Vagina (tissue), 2 donors: ENCODE results near the gene GPR85. TPM values are rescaled to one million over a fixed set of nuclear protein-coding genes. Genes with fewer than 3 reads are reported as not detected.

Source experiments
- DNase-seq, 2 donors: peaks; one replicate each; pipeline ENCODE4 v3.0.0-alpha.2; 2017; ENCODE audit errors: extremely low spot score in 2 of 2
- H3K27ac ChIP-seq: fragments of 200-600 bp; sonication (generic); one replicate; pipeline ENCODE4 v1.5.1; 2019
- H3K27me3 ChIP-seq: fragments of 200-600 bp; sonication (generic); one replicate; pipeline ENCODE4 v1.5.1; 2019
- H3K36me3 ChIP-seq, 2 donors: fragments of 200-600 bp; sonication (generic); one replicate each; pipeline ENCODE4 v1.5.1; 2017 to 2019
- H3K4me1 ChIP-seq: fragments of 200-600 bp; sonication (generic); one replicate; pipeline ENCODE4 v1.5.1; 2019
- H3K4me3 ChIP-seq, 2 donors: fragments of 200-600 bp; sonication (generic); 1 replicate in 1 of 2; 2 replicates in 1 of 2; pipeline ENCODE4 v1.5.1; 2016 to 2019
- H3K9me3 ChIP-seq: fragments of 200-600 bp; sonication (generic); one replicate; pipeline ENCODE4 v1.5.1; 2019
- POLR2A ChIP-seq, 2 donors: fragments of 450-650 bp; IDR thresholded peaks; one replicate each; pipeline ENCODE4 v1.6.1; 2017; ENCODE audit warnings: antibody characterized with exemption in 2 of 2, mild to moderate bottlenecking in 2 of 2, moderate library complexity in 2 of 2
- POLR2AphosphoS5 ChIP-seq, 2 donors: sonication (generic); formaldehyde crosslinking; IDR thresholded peaks; one replicate each; pipeline ENCODE4 v1.9.0; 2017; ENCODE audit warnings: antibody characterized with exemption in 2 of 2, mild to moderate bottlenecking in 2 of 2, low read depth in 1 of 2; ENCODE audit not compliant: insufficient read depth in 1 of 2
- intact Hi-C: fragments of 100-400 bp; cut with DNase I; formaldehyde crosslinking; loops from one replicate; pipeline ENCODE4 v1.15.1; 2023
- total RNA-seq: library from RNA; depleted of rRNA; stranded (reverse); fragments of >200 nt; gene quantifications from one replicate; pipeline ENCODE4 v1.2.3, GENCODE V29; 2016
- TF ChIP-seq, protein P1 (sequence below), 3 experiments: fragments of 450-650 bp in 2 of 3; fragments of 200-600 bp in 1 of 3; sonication (generic) in 1 of 3; IDR thresholded peaks; one replicate each; pipeline ENCODE4 v1.5.1; 2017 to 2019; ENCODE audit warnings: antibody characterized with exemption in 3 of 3, mild to moderate bottlenecking in 2 of 3, moderate library complexity in 2 of 3

GPR85 gene
- total RNA-seq, 1 donor from 2014 or later = not detected

DNA sequence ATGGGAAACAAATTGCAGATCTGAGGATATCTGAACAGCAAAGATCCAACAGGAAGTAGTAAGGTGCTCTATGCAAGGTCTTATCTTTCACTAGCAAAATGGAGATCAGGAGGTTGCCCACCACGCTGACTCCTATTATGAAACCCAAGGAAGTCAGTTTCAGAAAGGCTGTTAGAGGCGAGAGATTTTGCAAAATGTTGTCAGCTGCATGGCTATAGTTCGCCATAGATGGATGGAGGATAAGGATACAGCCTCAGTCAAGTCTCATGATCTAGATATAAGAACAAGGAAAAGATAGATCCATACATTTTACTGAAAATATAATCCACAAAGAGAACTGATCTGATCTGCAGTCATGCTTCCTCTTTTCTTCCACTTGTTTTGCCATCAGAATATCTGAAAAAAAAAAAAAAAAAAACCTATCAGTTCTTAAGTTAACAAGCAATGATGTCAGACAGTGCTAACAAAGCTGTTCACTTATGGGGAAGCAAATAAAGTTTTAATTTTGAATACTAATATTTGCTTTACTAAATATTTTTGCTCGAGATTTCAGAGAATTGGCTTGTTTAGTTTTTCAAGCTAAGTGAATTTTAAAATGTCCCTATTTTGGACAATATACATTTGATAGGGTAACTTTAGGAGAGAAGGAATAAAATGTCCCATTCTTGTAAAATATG is 2.0 kb downstream of the GPR85 start:
- TF ChIP-seq POLR2AphosphoS5 (IDR thresholded peaks at IDR 0.05; ENCODE audit: insufficient read depth in 1 of 2, low read depth in 1 of 2) (no peak), POLR2A (IDR thresholded peaks at IDR 0.05) (no peak)
- TF ChIP-seq, protein P1, sequence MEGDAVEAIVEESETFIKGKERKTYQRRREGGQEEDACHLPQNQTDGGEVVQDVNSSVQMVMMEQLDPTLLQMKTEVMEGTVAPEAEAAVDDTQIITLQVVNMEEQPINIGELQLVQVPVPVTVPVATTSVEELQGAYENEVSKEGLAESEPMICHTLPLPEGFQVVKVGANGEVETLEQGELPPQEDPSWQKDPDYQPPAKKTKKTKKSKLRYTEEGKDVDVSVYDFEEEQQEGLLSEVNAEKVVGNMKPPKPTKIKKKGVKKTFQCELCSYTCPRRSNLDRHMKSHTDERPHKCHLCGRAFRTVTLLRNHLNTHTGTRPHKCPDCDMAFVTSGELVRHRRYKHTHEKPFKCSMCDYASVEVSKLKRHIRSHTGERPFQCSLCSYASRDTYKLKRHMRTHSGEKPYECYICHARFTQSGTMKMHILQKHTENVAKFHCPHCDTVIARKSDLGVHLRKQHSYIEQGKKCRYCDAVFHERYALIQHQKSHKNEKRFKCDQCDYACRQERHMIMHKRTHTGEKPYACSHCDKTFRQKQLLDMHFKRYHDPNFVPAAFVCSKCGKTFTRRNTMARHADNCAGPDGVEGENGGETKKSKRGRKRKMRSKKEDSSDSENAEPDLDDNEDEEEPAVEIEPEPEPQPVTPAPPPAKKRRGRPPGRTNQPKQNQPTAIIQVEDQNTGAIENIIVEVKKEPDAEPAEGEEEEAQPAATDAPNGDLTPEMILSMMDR (IDR thresholded peaks at IDR 0.05) = no peak
- H3K9me3 ChIP-seq = no peaks in the 10 kb centered on the region
- intact Hi-C loops = no loop called here

DNA sequence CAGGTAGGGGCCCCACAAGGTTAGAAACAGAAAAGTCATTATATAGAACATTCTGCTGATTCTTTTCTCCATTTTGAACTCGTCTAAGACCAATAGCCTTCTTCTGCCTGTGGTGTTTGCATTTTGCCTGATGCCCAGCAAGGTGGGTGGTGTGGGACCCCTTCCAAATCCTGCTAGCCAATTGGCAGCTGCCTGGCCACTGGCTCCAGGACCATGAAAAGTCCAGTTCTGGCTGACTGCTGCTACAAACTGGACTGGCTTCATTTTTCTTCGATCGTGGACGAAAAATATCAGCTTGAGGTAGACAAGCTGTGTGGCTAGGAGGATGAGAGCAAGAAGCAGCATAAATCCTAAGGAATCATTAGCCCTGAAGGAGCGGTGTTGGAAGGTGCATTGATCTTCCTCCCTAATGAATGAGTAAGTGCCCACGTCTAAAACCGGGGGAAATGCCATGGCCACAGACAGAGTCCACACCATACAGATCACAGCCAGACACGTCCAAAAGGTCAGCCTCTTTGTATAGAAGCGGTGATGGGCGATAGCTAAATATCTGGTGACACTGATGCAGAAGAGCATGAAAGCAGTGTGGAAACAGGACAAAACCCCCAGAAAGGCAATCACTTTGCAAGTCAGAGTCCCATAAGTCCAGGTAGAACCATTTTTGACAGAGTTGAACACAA is 2.7 kb downstream of the GPR85 start:
- Histone ChIP-seq H3K4me3 (no peak overlapping the region), H3K36me3 (no peaks in the 10 kb centered on the region), H3K27me3 (no peaks in the 10 kb centered on the region), H3K9me3 (no peaks in the 10 kb centered on the region), H3K27ac (no peak overlapping the region), H3K4me1 (no peaks in the 10 kb centered on the region)
- intact Hi-C loops = no loop called here
- no peak for DNase-seq
- TF ChIP-seq POLR2AphosphoS5 (IDR thresholded peaks at IDR 0.05; ENCODE audit: insufficient read depth in 1 of 2, low read depth in 1 of 2) = no peak
- TF ChIP-seq, protein P1 (IDR thresholded peaks at IDR 0.05) = no peak

More for the DNA sequence above, 2.0 kb downstream of the GPR85 start:
- no peaks in the 10 kb centered on the region for H3K4me1 ChIP-seq
- no peak for DNase-seq
- no peaks in the 10 kb centered on the region for H3K27me3 ChIP-seq
- H3K27ac ChIP-seq = no peak overlapping the region
- H3K4me3 ChIP-seq = no peak overlapping the region
- H3K36me3 ChIP-seq = no peaks in the 10 kb centered on the region

DNA sequence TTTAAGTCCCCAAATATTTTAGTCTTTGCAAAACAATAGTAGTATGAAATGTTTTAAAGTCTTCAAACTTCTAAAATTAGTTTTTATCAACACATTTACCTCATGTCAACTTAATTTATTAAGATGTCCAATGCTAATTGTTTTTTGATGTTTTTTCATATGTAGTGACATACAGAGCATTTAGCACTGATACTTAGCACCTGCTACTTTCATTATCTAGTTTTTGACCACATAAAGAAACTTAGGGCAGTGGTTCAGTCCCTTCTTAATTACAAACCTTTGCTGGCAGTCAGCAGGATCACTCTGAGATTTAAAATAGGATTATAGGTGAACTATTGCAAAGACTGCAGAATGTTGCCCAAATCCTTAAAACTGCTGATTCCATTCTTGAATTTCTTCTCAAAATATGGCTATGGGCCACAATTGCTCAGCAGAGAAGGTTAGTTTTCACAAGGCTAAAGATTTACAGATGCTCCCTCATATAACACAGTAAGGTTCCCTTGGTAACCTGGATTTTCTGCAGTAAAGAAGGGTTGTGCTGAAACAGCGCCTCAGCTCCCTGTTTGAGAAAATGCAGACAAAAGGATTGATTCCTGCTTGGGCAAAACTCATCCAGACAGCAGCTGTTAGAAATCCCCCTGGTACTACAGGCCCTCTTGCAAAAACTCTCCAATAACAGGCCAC is 3.4 kb downstream of the GPR85 start:
- H3K27ac ChIP-seq = no peak overlapping the region
- H3K9me3 ChIP-seq = no peaks in the 10 kb centered on the region
- no peaks in the 10 kb centered on the region for H3K36me3 ChIP-seq
- DNase-seq = no peak
- no peaks in the 10 kb centered on the region for H3K27me3 ChIP-seq
- no peak overlapping the region for H3K4me3 ChIP-seq
- intact Hi-C loops = no loop called here
- no peaks in the 10 kb centered on the region for H3K4me1 ChIP-seq
- TF ChIP-seq POLR2A (IDR thresholded peaks at IDR 0.05) (no peak), POLR2AphosphoS5 (IDR thresholded peaks at IDR 0.05; ENCODE audit: insufficient read depth in 1 of 2, low read depth in 1 of 2) (no peak)
- TF ChIP-seq, protein P1 (IDR thresholded peaks at IDR 0.05) = no peak

DNA sequence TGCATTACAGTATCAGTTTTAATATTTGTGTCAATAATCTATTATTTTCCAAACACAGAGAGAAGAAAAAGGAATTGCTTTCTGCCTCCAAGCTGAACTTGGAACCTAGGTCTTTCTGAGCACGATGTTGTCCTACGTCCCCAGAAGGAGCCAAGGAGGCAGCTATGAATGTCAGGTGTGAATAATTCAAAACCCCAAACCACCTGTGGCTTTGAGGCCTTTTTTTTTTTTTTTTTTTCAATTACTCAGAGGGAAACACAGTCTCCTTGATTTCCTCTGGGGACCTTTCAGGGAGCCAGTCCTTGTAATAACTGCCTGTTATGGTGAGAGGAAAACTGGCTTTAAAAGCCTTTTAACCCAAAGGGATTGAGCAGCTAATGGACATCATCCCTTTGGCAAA is 8.3 kb downstream of the GPR85 start:
- DNase-seq = no peak
- Histone ChIP-seq H3K4me3 (no peak overlapping the region), H3K4me1 (no peaks in the 10 kb centered on the region), H3K36me3 (no peaks in the 10 kb centered on the region), H3K27ac (no peak overlapping the region), H3K27me3 (no peaks in the 10 kb centered on the region), H3K9me3 (no peaks in the 10 kb centered on the region)
- intact Hi-C loops = no loop called here
- TF ChIP-seq POLR2A (IDR thresholded peaks at IDR 0.05) (no peak), POLR2AphosphoS5 (IDR thresholded peaks at IDR 0.05; ENCODE audit: insufficient read depth in 1 of 2, low read depth in 1 of 2) (no peak)
- TF ChIP-seq, protein P1 (IDR thresholded peaks at IDR 0.05) = no peak
